Measurements from ENCODE around the gene DENND10. TPM values are rescaled to one million over a fixed set of nuclear protein-coding genes. Genes with fewer than 3 reads are reported as not detected.
"Not testable (repeated sequence)": the region's sequence is repeated elsewhere in the genome, so short reads cannot be mapped to it uniquely, and the experiment has no call there.

Gene DENND10
- total RNA-seq, 1 donor from 2014 or later = 49.6 TPM

DNA sequence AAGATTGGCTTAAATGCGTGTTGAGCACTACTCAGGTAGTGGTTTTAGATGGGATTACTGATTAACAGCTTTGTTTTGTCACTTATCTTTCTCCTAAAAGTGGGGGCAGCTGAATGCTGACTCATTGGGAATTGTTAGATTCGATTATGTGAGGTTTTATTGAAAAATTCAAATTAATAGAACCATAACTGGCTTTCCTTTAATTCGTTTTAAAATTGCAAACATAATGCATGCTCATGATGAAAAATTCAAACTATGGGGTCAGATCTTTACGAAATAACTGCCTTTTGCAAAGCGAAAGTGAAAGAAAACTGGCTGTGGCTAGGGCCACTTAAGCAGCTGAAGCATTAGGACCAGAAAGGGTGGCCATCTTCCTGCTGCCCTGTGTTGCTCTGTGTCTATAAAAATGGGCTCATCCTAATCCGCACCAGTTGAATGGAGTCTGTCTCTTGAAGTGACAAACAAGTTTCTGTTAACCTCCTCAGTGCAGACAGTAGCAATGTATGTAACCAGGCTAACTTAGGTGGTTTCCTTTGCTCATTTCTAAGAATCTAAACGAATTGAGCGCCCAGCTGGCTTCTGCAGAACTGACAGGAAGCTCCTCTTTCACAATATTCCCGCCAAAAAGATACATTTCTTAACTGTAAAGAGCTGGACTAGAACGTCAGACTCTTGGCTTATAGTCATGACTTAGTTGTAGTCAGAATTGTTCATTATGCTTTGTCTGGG, 27.8 kb downstream of the DENND10 start:
- DNase-seq (ENCODE audit: low read depth in 2 of 2) = peak; percentile 12 to 27

DNA sequence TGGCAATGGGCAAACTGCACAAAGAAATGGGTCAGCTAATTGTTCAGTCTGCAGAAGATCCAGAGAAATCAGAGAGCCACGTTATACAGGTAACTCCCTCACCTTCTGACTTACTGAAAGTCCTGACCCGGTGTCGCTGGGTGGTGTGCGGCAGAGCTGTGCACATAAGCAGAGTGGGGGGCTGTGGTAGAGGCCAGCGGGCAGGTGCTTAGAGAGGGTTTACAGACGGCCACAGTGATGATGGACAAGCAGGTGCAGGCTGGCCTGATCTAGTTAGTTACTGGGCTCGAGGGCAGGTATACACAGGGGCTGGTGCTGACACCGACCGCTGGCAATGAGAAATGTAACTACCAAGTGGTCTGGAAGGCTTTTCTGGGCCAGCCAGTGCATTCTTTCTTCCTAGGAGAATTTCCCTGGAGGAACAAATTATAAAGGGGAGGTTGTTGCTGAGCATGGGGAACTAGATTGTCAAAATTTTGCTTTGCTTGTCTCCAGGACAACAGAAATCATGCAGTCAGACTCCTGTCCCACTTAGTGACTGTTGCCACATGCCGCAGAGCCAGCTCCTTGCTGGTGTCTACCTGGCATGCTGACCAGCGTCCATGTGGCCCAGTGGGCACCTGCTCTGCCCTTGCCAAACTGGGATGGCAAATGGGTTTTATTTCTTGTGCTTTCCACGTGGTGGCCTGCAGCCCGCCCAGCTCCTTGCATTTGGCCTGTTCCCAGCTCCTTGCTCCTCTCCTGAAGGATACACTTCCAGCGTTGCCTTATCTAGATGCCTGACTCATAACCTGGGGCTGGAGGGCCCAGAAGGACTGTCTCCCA, 28.8 kb downstream of the DENND10 start:
- DNase-seq (ENCODE audit: low read depth in 2 of 2) = no peak

DNA sequence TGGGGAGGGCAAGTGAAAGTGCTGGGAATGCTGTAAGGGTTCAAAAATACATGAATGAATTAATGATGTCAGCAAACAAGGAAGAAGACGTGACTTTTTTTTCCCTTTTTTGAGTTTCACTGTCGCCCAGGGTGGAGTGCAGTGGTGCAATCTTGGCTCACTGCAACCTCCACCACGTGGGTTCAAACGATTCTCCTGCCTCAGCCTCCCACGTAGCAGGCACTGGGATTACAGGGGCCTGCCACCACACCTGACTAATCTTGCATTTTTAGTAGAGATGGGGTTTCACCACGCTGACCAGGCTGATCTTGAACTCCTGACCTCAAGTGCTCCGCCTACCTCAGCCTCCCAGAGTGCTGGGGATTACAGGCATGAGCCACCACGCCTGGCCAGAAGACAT, 30.0 kb downstream of the DENND10 start:
- DNase-seq (ENCODE audit: low read depth in 2 of 2) = no peak

DNA sequence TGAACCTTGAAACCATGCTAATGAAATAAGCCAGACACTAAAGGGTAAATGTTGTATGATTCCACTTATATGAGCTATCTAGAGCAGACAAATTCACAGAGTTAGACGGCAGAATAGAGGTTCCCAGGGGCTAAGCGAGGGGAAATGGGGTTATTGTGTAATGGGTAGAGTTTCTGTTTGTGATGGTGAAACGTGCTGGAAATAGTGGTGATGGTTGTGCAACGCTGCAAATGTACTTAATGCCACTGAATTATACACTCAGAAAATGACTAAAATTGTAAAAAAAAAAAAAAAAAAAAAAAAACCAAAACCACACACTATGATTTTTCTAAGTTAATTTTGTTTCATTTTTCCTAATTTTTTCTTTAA, 31.6 kb downstream of the DENND10 start:
- DNase-seq (ENCODE audit: low read depth in 2 of 2) = no peak

DNA sequence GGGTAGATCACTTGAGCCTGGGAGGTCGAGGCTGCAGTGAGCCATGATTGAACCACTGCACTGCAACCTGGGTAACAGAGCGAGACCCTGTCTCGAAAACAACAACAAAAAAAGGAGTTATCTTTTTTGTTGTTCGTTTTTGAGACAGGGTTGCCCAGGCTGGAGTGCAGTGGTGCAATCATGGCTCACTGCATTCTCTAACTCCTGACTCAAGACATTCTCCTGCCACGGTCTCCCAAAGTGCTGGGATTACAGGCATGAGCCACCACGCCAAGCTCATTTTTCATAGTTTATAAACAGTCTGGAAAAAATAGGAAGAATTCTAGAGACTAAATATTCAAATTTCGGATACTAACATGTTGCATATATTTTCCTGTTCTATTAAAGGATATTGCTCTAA, 32.2 kb downstream of the DENND10 start:
- no peak for DNase-seq (ENCODE audit: low read depth in 2 of 2)

DNA sequence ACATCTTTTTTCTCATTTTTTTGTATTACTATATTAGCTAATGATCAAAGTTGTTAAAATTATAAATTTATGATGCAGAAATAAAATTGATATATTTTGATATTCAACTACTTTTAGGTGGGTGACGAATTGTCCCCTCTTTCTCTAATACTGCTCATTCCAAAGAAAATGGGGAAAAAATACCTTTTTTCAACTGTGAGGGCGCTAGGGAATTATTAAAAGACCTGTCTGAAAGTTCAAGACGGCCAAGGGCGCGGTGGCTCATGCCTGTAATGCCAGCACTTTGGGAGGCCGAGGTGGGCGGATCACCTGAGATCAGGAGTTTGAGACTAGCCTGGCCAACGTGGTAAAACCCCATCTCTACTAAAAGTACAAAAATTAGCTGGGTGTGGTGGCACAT, 34.0 kb downstream of the DENND10 start:
- DNase-seq (ENCODE audit: low read depth in 2 of 2) = not testable (repeated sequence)

DNA sequence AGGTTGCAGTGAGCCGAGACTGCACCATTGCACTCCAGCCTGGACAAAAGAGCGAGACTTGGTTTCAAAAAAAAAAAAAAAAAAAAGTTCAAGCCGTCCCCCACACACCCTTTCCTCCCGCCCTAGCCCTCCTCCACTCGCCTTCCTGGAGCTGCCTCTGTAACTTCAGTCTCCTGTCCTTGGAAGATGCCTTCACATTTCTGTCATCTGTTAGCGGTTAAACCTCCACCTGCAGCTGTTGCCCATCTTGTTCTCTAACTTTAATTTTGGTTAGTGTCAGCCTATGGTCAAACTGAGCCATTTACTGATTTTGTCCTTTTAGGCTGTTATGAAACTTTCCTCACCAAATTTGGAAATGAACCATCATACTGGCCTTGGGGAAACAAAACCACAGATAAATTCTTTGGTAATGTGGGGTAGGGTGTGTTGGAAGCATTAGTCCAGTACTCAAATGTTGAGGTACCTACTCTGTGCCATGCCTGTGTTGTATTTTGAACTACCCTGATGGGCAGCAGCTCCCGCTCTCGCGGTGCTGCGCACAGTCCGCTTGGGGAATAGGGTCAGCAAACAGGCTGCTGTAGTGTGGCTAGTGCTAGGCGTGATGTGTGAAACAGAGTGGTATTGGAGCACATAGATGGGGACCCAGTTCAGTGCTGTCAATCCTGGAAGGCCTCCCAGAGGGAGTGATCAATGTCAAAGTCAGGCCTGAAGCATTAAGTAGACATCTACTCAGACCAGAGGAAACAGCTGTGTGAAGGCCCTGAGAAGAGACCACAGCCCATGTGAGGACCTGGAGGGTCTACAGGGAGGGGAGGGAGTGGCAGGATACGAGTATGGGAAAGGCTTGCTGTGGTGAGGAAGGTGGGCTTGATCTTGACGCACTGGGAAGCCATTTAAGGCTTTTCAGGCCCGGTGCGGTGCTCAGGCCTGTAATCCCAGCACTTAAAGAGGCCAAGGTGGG, 34.7 kb downstream of the DENND10 start:
- no peak for DNase-seq (ENCODE audit: low read depth in 2 of 2)

DNA sequence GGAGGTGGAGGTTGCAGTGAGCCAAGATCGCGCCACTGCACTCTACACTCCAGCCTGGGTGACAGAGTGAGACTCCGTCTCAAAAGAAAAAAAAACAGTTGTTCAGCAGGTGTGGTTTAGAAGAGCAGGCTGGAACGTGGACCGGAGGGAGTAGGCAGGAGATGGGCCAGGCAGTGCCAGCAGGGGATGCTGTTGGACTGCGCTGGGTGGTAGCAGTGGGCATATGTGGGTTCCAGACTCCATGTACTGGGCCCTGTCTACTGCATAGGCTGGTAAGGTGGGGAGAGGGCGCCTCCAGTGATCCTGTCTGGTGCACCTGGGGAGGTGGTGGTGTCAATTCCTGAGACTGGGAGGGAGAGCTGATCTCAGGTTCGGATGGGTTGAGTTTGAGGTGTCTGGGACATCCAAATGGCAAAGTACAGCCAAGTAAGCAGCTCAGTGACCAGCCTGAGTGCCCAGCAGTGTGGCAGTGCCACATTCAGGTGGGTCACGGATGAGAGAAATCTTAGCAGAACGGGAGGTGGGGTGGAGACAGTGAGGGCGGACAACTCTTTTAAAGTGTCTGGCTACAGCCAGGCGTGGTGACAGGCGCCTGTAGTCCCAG, 35.7 kb downstream of the DENND10 start:
- DNase-seq (ENCODE audit: low read depth in 2 of 2) = peak; percentile 11 to 48

DNA sequence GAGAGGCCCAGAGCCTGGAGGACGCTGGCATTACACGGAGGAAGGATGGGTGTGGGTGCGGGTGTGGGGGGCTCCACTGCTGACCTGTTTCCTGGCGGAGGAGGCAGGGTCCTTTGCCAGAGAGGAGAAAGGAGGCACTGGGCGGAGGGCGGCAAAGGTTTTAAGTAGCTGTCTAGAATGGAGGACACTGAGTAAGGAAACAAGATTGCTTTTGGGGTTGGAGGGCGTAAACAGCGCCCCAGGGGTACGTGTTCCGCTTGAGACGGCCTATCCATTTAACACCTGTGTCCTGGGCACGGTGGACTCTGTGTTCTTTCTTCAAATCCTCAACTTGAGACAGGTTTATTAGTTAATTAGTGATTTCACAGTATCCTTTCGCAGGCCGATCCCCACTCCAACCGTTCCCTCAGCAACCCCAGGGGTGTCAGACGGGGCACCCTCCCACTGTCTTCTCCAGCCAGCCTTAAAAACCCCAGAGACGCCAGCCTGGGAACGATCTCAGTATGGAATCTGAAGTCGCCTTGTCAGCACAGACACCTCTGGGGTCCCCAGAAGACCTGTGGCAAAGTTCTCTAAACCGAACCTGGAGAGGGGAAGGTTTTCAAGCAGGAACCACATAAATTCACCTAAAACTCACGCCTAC, 36.8 kb downstream of the DENND10 start:
- no peak for DNase-seq (ENCODE audit: low read depth in 2 of 2)

DNA sequence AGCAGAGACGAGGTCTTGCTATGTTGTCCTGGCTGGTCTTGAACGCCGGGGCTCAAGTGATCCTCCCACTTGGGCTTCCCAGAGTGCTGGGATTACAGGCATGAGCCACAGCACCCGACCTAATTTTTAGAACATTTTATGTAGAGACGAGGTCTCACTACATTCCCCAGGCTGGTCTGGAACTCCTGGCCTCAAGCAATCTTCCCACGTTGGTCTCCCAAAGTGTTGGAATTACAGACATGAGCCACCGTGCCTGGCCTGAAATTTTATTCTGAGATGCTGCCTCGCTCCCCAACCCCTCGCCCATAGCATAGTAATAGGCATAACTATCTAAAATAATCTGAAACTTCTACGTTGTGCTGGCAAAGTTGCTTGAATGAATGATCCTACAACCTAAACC, 39.7 kb downstream of the DENND10 start:
- no peak for DNase-seq (ENCODE audit: low read depth in 2 of 2)

DNA sequence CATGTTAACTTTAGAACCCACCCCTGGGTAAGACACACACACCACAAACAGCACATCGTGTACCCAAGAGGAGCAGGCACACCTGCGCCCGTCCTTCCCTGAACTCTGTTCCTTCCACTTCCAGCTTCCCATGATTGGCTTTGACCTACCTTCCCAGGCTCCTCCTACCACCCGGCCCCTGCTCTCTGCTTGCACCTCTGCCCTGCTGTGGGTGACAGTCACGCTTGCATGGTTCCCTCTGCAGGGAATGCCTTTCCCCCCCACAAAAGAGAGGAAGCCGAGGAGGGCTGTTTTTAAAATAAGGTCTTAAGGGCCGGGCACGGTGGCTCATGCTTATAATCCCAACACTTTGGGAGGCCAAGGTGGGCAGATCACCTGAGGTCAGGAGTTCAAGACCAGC, 45.2 kb downstream of the DENND10 start:
- DNase-seq (ENCODE audit: low read depth in 2 of 2) = no peak

DNA sequence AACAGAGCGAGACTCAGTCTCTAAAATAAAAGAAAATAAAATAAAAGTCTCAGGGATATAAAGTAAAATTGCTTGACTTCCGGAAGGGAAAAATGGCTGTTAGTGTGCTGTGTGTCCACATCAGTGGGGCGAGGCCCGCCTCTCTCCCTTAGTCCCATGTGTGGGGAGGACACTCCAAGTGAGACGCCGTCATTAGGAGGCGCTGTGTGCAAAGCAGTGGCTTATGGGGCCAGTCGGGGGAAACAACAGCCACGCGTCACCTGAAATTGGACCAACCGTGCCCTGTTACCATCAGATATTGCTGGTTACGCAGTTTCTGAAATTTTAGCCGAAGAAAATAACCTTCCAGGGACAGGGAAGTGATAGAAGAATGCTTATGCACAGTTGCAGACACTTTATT, 45.8 kb downstream of the DENND10 start:
- DNase-seq (ENCODE audit: low read depth in 2 of 2) = peak in 1 of 2 donors; percentile 6

DNA sequence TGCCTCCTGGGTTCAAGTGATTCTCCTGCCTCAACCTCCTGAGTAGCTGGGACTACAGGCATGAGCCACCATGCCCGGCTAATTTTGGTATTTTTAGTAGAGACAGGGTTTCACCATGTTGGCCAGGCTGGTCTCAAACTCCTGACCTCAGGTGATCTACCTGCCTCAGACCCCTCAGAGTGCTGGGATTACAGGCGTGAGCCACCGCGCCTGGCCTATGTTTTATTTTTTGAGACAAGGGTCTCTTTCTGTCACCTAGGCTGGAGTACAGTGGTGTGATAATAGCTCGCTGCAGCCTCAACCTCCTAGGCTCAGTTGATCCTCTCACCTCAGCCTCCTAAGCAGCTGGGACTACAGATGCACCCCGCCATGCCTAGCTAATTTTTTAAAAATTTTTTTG, 47.7 kb downstream of the DENND10 start:
- not testable (repeated sequence) for DNase-seq (ENCODE audit: low read depth in 2 of 2)

DNA sequence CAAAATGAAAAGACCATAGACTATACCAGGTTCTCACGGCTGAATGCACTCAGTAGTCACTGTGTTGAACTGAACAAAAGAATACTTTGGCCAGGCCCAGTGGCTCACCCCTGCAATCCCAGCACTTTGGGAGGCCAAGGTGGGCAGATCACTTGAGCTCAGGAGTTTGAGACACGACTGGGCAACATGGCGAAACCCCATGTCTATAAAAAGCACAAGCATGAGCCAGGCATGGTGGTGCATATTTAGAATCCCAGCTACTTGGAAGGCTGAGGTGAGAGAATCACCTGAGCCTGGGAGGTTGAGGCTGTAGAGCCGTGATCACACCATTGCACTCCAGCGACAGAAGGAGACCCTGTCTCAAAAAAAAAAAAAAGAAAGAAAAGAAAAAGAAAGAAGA, 49.1 kb downstream of the DENND10 start:
- no peak for DNase-seq (ENCODE audit: low read depth in 2 of 2)

DNA sequence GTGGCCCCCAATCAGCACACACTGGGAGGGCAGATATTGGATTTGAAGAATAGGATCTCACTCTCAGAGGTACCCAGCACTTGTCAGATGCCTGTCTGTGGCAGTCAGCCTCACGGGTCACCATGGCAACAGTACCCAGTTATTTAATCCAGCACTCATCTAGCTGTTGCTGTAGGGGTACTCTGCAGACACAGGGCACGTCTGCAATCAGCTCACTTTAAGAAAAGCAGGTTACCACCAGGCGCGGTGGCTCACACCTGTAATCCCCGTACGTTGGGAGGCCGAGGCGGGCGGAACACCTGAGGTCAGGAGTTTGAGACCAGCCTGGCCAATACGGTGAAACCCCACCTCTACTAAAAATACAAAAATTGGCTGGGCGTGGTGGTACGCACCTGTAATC, 49.7 kb downstream of the DENND10 start:
- no peak for DNase-seq (ENCODE audit: low read depth in 2 of 2)

DNA sequence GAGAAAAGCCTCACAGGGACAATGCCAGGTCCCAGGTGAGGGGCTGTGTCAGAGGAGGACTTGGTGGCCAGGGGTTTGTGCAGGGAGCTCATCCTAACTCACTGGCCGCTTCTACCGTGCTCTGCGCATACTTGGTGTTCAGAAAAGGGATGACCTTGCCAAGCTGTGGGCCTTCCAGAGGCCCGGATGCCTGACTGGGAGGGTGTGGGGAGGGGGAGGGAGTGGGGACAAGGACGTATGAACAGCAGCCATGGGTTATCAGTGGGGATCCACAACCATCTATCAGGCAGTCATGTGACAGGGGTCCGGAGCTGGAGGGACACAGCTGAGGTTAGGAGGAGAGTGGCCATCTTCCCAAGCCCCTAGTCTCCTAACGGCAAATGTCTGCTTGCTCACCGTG, 55.4 kb downstream of the DENND10 start:
- no peak for DNase-seq (ENCODE audit: low read depth in 2 of 2)

DNA sequence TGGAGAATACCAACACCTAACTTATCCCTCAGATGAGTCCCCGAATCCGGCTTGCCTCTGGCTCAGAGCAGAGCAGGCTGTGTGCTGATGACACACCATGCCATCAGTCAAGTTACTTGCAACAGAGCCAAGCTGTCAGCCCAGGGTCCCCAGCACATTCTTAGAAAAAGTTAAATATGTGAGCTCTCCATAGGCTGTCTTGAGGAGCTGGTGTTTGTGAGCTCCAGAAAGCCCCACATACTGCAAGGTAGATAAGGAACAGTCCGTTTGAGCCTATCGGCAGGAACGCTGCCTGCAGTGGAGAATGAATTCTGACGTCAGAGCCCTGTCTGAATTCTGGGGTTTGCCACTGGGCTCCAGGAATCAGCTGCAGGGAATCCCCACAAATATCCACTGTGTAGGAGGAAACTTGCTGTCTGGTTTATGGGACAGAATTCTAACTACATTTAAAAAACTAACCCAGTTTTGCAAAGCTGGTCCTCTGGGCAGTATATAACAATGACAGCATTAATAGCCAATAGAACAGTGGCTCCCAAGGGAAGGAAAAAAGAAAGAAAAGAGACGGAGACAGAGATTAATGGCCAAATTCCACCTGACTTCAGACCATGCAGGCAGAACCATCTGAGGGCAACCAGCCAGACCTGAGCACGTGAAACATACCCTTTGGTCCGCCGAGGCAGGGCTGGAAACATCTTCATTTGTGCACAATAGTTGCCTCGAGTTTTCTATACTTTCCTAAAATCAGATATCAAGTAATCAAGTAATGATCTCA, 58.0 kb downstream of the DENND10 start:
- no peak for DNase-seq (ENCODE audit: low read depth in 2 of 2)

DNA sequence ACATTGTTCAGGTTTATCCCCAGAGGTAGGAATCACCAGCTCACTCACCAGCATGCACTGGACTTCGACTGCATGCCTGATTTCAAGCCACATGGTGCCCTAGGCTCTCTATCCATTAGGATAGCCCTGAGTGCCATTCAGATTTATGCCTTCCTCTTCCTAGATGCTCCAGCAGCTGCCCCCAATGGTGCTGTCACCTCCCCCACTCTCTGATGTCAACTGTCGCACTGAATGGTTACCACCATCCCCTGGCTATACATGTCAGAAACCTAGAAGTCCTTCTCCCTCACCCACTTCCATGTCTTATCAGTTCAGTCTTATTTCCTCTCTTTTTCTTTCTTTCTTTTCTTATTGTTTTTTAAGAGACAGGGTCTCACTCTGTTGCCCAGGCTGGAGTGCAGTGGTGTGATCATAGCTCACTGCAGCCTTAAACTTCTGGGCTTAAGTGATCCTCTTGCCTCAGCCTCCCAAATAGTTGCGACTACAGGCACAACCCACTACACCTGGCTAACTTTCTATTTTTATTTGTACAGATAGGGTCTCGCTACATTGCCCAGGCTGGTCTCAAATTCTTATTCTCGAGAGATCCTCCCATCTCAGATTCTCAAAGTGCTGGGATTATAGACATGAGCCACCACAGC, 58.7 kb downstream of the DENND10 start:
- DNase-seq (ENCODE audit: low read depth in 2 of 2) = no peak
